Vagina (tissue), 2 donors: Measurements from ENCODE around the gene AACS.

Experiments
- CTCF ChIP-seq, 3 experiments: fragments of 450-650 bp in 2 of 3; fragments of 200-600 bp in 1 of 3; sonication (generic) in 1 of 3; IDR thresholded peaks; one replicate each; pipeline ENCODE4 v1.5.1; 2017 to 2019; ENCODE audit warnings: antibody characterized with exemption in 3 of 3, mild to moderate bottlenecking in 2 of 3, moderate library complexity in 2 of 3
- POLR2A ChIP-seq, 2 donors: fragments of 450-650 bp; IDR thresholded peaks; one replicate each; pipeline ENCODE4 v1.6.1; 2017; ENCODE audit warnings: antibody characterized with exemption in 2 of 2, mild to moderate bottlenecking in 2 of 2, moderate library complexity in 2 of 2

- TF ChIP-seq POLR2A (IDR thresholded peaks at IDR 0.05): no peak
- TF ChIP-seq CTCF (IDR thresholded peaks at IDR 0.05): no peak
Measured at GRCh38 chr12:125032466-125033152, 32.6 kb upstream of the AACS start.
